GM11168 (cell line): Measurements from ENCODE around the gene FARS2.
"Not testable (repeated sequence)": the region's sequence is repeated elsewhere in the genome, so short reads cannot be mapped to it uniquely, and the experiment has no call there.

Source experiments
- in situ Hi-C: fragments of 300-500 bp; cut with MboI; formaldehyde crosslinking; loops from one replicate; pipeline ENCODE4 v1.12.0; 2022; ENCODE audit warnings: low sequenced_read_pairs; ENCODE audit not compliant: unreplicated experiment

The FARS2 gene

DNA sequence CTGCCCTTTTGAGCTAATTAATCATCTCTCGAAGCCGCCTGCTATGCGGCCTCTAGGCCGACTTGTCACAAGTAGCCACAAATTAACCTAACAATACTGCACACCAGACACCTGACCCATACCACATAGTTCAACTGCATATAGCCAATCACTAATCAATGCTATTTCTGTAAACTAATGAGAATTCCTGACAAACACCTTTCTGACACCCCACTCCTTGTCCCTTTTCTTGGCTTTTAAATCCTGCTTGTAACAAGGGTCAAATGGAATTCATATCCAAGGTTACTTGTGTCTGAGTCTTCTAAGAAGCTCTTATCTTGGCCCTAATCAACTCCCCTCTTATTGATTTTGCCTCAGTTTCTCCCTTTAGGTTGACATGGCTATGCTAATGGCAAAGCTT is 379.3 kb downstream of the FARS2 start:
- in situ Hi-C loops: no loop called here

DNA sequence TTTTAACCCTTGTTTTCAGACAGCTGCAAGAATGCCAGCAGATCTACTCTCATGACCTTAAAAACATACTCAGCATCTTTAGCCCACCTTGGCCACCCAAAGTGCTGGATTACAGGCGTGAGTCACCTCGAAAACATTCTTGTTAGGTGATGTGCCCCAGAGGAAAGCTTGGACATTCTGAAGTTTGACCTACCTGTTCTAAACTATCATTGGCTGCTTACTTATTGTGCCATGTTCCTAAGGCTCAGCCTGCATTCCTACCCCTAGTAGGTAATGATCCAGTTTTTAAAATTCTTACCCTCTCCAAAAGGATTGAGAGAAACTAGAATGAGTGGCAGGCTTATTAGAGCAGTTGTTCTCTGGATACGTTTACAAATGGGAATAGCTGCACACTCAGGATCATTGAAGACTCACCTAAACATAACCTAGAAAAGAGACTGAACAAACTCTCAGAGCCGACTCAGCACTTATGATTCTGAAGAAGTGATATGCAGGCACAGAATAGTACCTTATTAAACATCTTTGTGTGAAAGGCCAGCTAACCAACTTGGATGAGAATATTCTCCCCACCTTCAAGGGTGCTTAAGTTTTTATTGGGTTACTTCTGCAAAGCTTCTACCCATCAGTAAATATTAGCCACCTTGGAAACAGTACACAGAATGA is 383.3 kb downstream of the FARS2 start:
- in situ Hi-C loops: no loop called here

DNA sequence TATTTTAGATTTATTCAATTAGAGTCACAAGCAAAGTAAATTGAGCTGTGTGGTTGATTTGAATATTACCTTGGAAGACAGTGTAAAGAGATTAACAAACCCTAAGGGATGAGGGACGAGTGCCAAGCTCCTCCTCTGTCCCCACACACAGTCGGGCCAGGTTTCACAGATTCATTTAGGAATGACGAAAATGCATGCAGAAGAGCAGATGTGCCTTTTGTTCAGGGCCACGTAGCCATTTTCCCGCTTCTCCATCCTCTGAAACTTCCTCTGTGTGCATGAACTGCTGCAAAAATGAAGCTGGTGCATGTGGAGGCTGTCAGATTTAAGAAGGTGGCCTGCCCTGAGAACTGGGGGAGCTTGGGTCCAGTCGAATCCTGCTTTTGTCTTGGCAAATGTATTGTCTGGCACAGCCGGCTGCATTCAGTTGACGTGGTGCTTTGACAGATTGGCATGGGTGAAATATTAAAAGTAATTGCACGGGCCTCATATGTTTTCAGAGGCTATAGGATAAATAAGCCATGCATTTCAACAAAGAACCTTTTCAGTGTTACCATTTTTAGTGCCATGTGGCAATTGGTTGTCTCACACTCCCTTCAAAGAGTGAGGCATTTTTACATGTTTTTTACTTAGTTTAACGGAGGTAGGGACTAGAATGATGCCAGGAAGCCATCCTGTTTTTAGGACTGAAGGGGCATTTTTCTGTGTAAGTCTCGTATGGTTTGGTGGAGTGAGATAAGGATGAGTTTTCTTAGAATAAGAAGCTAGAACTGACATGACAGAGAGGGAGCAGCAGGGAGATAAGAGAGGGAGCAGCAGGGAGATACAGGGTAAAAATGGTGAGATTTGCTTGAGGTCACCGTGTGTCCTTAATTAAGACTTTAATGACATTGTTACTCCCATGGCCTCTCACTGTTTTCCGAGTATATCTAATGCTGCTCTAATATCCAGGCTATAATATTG is 384.3 kb downstream of the FARS2 start:
- in situ Hi-C loops: no loop called here

DNA sequence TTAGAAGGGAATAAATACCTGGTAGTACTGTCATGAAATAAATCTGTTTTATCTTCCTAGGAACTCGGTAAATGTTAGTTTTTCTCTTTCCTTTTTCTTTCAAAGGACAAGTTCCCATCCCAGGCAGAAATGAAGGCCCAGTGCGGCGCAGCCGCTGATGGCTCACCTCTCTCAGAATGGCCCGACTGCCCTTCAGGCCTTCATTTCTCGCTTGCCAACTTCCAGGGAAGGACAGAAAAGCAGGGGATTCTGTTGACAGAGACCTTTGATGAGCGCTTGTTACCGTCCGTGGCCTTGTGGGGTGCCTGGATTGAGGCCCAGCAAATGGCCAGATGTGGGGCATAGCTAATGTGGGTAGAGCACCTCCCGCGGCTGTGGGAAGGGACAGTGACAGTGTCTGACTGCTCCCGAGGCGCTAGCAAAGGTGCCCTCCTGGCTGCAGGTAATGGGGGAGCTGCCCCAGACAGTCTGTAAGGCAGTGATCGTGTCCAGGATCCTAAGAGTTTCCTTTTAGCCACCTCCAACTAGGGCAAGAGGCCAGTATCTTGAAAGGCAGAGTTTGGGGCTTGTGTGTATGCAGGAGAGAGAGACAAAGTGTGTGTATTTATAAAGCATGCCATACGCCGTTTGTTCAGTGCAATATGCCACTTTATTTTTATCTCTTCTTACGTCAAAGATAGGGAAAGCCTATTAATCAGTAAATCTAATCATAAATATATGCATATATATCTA is 391.3 kb downstream of the FARS2 start:
- in situ Hi-C loops: no loop called here

- in situ Hi-C loops: no loop called here
Measured at GRCh38 chr6:5653801-5654200, 392.5 kb downstream of the FARS2 start.

- in situ Hi-C loops: no loop called here
Measured at GRCh38 chr6:5656226-5656625, 394.9 kb downstream of the FARS2 start.

DNA sequence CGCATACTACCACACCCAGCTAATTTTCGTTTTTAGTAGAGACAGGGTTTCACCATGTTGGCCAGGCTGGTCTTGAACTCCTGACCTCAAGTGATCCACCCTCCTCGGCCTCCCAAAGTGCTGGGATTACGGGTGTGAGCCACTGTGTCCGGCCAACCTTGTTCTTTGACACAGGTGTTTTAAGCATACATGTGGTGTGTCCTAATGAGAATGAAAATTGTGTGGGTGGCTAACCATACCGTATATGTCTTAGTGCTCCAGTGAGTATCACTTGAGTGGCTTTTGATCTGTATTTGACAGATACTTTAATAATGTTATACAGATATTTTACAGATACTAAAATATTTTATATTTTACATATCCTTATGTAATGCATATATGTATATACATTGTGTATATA is 395.4 kb downstream of the FARS2 start:
- in situ Hi-C loops: not testable (repeated sequence)

DNA sequence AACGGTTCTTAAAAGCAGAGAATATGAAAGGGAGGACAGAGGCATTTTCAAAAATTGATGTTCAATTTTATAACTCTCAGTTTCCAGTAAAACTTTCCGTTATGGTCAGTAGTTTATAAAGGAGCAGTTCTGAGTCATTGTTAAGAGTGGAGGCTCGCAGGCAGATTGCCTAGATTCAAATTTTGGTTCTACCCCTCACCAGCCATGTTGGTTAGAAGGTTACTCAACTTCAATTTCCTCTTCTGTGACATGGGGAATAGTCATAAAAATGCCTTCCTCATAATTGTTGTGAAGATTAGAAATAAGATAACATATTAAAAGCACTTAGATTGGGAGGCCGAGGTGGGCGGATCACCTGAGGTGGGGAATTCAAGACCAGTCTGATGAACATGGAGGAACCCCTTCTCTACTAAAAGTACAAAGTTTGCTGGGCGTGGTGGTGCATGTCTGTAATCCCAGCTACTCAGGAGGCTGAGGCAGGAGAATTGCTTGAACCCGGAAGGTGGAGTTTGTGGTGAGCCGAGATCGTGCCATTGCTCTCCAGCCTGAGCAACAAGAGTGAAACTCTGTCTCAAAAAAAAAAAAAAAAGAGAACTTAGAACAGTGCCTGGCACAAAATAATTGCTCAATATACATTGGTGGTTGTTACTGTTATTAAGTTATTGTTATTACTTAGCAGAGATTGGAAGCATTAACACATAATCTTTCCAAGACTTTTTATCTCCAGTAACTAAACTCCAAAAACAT is 396.5 kb downstream of the FARS2 start:
- in situ Hi-C loops: no loop called here

DNA sequence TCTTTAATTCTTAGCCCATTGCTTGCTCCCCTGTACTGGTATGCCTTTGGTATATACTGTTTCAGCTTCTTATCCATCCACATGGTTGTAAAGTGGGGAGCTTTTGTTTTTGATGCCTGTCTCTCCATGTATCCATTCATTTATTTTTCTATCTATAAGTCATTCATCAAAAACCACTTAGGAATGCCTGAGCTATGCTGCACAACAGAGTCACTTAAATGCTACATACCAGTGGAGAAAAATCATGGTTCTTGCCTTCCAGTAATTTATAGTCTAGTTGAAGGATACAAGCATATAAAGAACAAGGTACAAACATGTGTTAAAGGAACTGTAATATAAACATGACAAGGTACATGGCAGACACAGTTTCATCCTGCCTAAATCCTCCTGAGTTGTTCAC is 398.2 kb downstream of the FARS2 start:
- in situ Hi-C loops: no loop called here

- in situ Hi-C loops: no loop called here
Measured at GRCh38 chr6:5660772-5661171, 399.5 kb downstream of the FARS2 start.

DNA sequence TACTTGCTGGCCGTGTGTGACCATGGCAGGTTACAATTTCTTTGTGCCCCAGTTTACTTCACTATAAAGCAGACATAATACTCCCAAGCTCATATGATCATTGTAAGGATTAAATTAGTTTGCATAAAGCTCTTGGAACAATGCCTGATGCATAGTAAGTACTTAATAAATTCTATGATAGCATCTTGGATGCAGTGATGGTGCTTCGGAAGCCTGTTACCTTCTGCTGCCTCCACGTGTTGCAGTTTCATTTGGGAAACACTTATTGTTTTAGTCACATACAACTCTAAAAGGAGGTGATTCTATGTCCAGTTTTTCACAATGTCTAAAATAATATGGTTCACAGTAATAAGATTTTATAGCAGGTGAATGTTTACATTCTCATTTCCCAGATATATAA is 401.5 kb downstream of the FARS2 start:
- in situ Hi-C loops: no loop called here

DNA sequence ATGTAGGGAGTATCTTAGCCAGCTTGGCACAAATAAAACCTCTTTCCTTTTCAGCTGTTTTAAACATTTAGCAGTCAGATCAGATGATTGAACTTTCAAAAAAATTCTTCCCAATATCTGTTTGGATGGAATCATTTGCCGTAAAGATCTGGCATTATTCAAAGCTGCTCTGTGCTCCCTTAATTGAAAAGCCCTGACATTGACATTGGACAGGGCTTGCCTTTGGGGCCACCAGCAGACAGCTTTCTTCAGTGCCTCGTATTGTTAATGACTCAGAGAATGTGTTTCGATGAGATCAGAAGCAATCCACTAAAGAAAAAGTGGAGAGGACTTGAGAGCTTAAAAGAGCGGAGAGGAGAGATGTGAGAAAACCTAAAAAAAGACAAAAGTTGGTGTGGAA is 401.9 kb downstream of the FARS2 start:
- in situ Hi-C loops: no loop called here

DNA sequence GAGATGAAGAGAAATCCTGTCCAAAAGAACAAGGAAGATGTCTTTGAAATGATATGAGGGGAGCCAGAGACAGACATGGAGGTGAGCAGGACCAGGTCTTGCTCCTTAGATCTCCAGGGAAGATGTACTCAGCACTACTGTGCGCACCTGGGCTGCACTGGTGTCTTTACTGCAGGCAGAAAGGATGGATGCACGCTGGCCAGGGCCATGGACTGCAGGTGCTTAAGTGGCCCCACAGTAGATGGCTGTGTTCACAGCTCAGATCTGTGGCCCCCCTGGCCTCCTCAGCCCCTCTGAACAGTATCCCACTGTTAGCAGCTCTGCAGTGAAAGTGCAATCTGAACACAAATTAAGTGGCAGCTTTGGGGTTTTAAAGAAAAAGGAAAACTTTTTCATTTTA is 402.4 kb downstream of the FARS2 start:
- in situ Hi-C loops: no loop called here

DNA sequence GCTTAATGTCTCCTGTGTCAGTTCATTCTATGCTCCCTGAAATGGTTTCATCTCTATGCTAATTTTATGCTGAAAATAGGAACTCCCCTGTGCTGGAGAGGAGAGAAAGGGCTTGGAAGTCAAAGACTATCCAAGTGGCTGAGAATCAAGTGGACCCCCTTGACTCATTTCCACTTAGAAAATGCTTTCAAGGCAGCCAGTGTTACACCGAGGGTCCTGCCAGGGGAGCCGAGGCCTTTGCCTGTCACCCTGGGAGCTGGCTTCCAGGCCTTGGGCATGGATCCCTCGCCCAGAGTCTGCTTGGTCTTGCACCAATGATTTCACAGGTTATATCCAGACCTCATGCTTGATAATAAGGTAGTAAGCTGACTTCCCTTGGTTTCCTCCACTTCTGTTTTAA is 402.8 kb downstream of the FARS2 start:
- in situ Hi-C loops: no loop called here

DNA sequence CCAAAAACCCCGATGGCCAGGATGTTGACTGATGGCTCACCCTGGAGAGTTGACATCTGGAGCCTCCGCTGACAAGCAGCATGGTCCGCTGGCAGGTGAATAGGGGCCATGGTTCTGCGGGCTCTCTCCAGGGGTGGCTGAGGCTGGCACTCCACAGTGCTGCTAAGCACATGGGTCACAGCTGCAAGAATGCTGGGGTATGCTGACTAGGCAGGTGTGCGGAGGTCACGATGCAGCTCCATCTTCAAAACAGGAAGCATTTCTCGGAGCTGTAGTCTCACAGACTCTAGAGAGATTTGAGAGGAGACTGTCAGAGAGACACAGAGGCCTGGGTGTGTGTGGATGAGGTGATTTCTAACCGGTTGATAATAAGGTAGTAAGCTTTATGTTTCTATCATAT is 403.9 kb downstream of the FARS2 start:
- in situ Hi-C loops: no loop called here

DNA sequence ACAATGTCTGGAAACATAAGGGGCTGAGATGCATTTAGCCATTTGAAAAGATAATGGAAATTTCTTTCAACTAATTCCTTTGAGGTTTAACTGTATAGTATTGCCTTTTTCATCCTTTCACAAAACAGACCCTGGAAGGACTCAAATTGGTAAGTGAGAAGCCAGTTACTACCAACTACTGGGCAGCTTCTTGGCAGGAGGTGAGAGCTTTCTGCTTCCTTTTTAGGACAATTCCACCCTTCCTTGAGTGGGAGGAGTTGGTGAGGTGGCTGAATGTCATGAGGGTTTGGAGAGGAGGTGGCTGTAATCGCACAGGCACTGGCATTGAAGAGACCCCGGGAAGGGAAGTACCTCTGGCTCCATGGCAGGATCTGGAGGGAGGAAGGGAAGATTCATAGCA is 404.4 kb downstream of the FARS2 start:
- in situ Hi-C loops: no loop called here

- in situ Hi-C loops: no loop called here
Measured at GRCh38 chr6:5666695-5667094, 405.4 kb downstream of the FARS2 start.

- in situ Hi-C loops: no loop called here
Measured at GRCh38 chr6:5667737-5668136, 406.4 kb downstream of the FARS2 start.

DNA sequence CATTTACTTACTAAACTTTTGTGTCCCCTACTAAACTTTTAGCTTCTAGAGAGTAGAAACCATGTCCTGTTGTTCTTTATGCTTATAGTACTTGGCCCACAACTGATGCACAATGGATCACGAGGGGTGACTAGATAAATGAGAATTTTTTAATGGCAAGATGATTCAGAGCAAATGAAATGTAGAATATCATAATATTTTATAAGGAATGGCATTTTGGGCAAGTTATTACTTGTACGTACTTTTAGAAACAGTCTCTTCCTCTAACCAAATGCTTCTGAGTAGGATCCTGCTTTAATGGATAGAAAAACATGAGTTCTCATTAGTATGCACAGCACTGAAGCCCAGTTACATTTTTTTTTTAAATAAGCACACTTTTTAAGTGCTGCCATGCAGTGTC is 409.1 kb downstream of the FARS2 start:
- in situ Hi-C loops: no loop called here

GRCh38 chr6:5670811-5671561 is 409.7 kb downstream of the FARS2 start:
- in situ Hi-C loops: no loop called here
